SK-N-SH treated with all-trans-retinoic acid at 6 μM for 48 hours (cell line): ENCODE measurements around the gene GSTO2.

ENCODE experiments used
- BACH2 ChIP-seq: fragments of 250-450 bp; sonication (Bioruptor Pico); IDR thresholded peaks from 2 replicates; pipeline ENCODE4 v1.9.0; 2021; ENCODE audit warnings: mild to moderate bottlenecking, borderline replicate concordance
- PATZ1 ChIP-seq: fragments of 250-450 bp; sonication (Bioruptor Pico); IDR thresholded peaks from 2 replicates; pipeline ENCODE4 v1.8.0; 2020; ENCODE audit warnings: mild to moderate bottlenecking, moderate library complexity, borderline replicate concordance

- TF ChIP-seq PATZ1 (CRISPR knock-in tag) (no peak), BACH2 (CRISPR knock-in tag) (no peak)
Observed at GRCh38 chr10:104318326-104318725, 49.3 kb downstream of the GSTO2 start.
